SK-N-SH (cell line): ENCODE results near the gene GDI2. TPM values are rescaled to one million over a fixed set of nuclear protein-coding genes. Genes with fewer than 3 reads are reported as not detected.

Source experiments
- CTCF ChIA-PET: fragments of 300-600, 350-600 bp; formaldehyde crosslinking; extraction: SDS; loops from one replicate; lab custom pipeline; 2021; lab: Yijun Ruan, JAX
- POLR2A ChIA-PET: fragments of 350-600 bp; sonication (Branson Sonifier 250); formaldehyde crosslinking; extraction: SDS; loops from one replicate; lab custom pipeline; 2020; ENCODE audit warnings: antibody characterized with exemption, inconsistent platforms; lab: Yijun Ruan, JAX
- DNase-seq: peaks from one replicate; pipeline ENCODE4 v3.0.0; 2012
- H2AFZ ChIP-seq: fragments of 200-600 bp; sonication (generic); 2 replicates; pipeline ENCODE4 v1.8.1; 2016; ENCODE audit warnings: antibody characterized with exemption, mild to moderate bottlenecking, low read depth
- H3F3A ChIP-seq: fragments of 200-600 bp; sonication (generic); replicated peaks from 2 replicates; pipeline ENCODE3; 2016; ENCODE audit warnings: antibody characterized with exemption, mild to moderate bottlenecking; ENCODE audit not compliant: insufficient read depth
- H3K27ac ChIP-seq, 2 experiments: fragments of 200-500 bp in 1 of 2; fragments of 200-600 bp in 1 of 2; sonication (Bioruptor generic) in 1 of 2; sonication (generic), shearing (Covaris generic) in 1 of 2; 2 replicates each; pipeline versions ENCODE4 v1.5.1 to v1.6.1; 2014 to 2016; ENCODE audit warnings: low read depth in 2 of 2, inconsistent platforms in 1 of 2, low read length in 1 of 2, mild to moderate bottlenecking in 1 of 2, mixed read lengths in 1 of 2
- H3K27me3 ChIP-seq: fragments of 200-600 bp; sonication (generic), shearing (Covaris generic); 2 replicates; pipeline ENCODE4 v1.6.1; 2016; ENCODE audit warnings: mixed run types; ENCODE audit not compliant: insufficient read depth
- H3K36me3 ChIP-seq, 2 experiments: fragments of 200-500 bp in 1 of 2; fragments of 200-600 bp in 1 of 2; sonication (Bioruptor generic) in 1 of 2; sonication (generic) in 1 of 2; replicated peaks in 1 of 2; 2 replicates each; pipeline versions ENCODE3 to v1.5.1; 2014 to 2016; ENCODE audit warnings: low read length in 1 of 2, mild to moderate bottlenecking in 1 of 2; ENCODE audit not compliant: insufficient read depth in 2 of 2, control insufficient read depth in 1 of 2
- H3K4me1 ChIP-seq, 2 experiments: fragments of 200-500 bp in 1 of 2; fragments of 200-600 bp in 1 of 2; sonication (Bioruptor generic) in 1 of 2; sonication (generic), shearing (Covaris generic) in 1 of 2; 2 replicates each; pipeline versions ENCODE4 v1.5.1 to v1.6.1; 2014 to 2016; ENCODE audit warnings: low read depth in 1 of 2, low read length in 1 of 2, mixed run types in 1 of 2; ENCODE audit not compliant: insufficient read depth in 2 of 2, control insufficient read depth in 1 of 2
- H3K4me2 ChIP-seq: fragments of 200-600 bp; sonication (generic), shearing (Covaris generic); 2 replicates; pipeline ENCODE4 v1.6.1; 2017; ENCODE audit warnings: mixed run types
- H3K4me3 ChIP-seq, 2 experiments: fragments of 200-500 bp in 1 of 2; fragments of 200-600 bp in 1 of 2; sonication (Bioruptor generic) in 1 of 2; sonication (generic), shearing (Covaris generic) in 1 of 2; 2 replicates each; pipeline versions ENCODE4 v1.5.1 to v1.8.1; 2014 to 2016; ENCODE audit warnings: low read depth in 2 of 2, inconsistent platforms in 1 of 2, low read length in 1 of 2, mild to moderate bottlenecking in 1 of 2, mixed read lengths in 1 of 2, moderate library complexity in 1 of 2
- H3K79me2 ChIP-seq: fragments of 200-600 bp; sonication (generic); 2 replicates; pipeline ENCODE4 v1.8.1; 2017; ENCODE audit warnings: mild to moderate bottlenecking; ENCODE audit not compliant: insufficient read depth
- H3K9ac ChIP-seq: fragments of 200-600 bp; sonication (generic); 2 replicates; pipeline ENCODE4 v1.6.1; 2017; ENCODE audit warnings: mixed run types
- H3K9me2 ChIP-seq: fragments of 200-600 bp; sonication (generic); 2 replicates; pipeline ENCODE4 v1.6.1; 2017; ENCODE audit warnings: mixed run types
- H3K9me3 ChIP-seq: fragments of 200-600 bp; sonication (generic); 2 replicates; pipeline ENCODE4 v1.6.1; 2017; ENCODE audit warnings: mixed run types, mild to moderate bottlenecking, moderate library complexity
- H4K20me1 ChIP-seq: fragments of 200-600 bp; sonication (generic); 2 replicates; pipeline ENCODE4 v1.6.1; 2017; ENCODE audit warnings: mild to moderate bottlenecking, mixed run types; ENCODE audit not compliant: insufficient read depth
- CHD2 ChIP-seq: fragments of 150-350 bp; IDR thresholded peaks from 2 replicates; pipeline ENCODE4 v1.6.1; 2018; ENCODE audit warnings: low read length; ENCODE audit not compliant: partially characterized antibody
- CTCF ChIP-seq: fragments of 200-600 bp; sonication (generic); IDR thresholded peaks from 2 replicates; pipeline ENCODE4 v1.6.1; 2017; ENCODE audit warnings: antibody characterized with exemption, mild to moderate bottlenecking, moderate library complexity
- EP300 ChIP-seq, 2 experiments: IDR thresholded peaks; 2 replicates each; pipeline versions ENCODE4 v1.4.0 to v1.6.1; 2012; ENCODE audit warnings: borderline replicate concordance in 1 of 2, low read depth in 1 of 2, low read length in 1 of 2
- FOXJ3 ChIP-seq: sonication (generic); formaldehyde crosslinking; IDR thresholded peaks from 2 replicates; pipeline ENCODE4 v1.5.1; 2020; ENCODE audit warnings: mild to moderate bottlenecking, missing genetic modification reagents
- FOXM1 ChIP-seq: IDR thresholded peaks from 2 replicates; pipeline ENCODE4 v1.4.0; 2012; ENCODE audit warnings: low read depth, mild to moderate bottlenecking
- GABPA ChIP-seq: IDR thresholded peaks from 2 replicates; pipeline ENCODE4 v1.4.0; 2012; ENCODE audit warnings: low read depth, mild to moderate bottlenecking
- IRF3 ChIP-seq: fragments of 150-350 bp; IDR thresholded peaks from 2 replicates; pipeline ENCODE4 v1.6.1; 2016; ENCODE audit warnings: mild to moderate bottlenecking, low read depth, low read length
- JUND ChIP-seq: IDR thresholded peaks from 2 replicates; pipeline ENCODE4 v1.4.0; 2012
- MAX ChIP-seq: IDR thresholded peaks from 2 replicates; pipeline ENCODE4 v1.4.0; 2012; ENCODE audit warnings: low read depth
- MXI1 ChIP-seq: IDR thresholded peaks from 2 replicates; pipeline ENCODE4 v1.6.1; 2012; ENCODE audit warnings: mild to moderate bottlenecking, low read depth, low read length, improper control_type of control experiment
- NRF1 ChIP-seq: IDR thresholded peaks from 2 replicates; pipeline ENCODE4 v1.6.1; 2012; ENCODE audit warnings: low read depth, mild to moderate bottlenecking, low read length
- RCOR1 ChIP-seq: fragments of 150-350 bp; IDR thresholded peaks from 2 replicates; pipeline ENCODE4 v1.6.1; 2017; ENCODE audit warnings: antibody characterized with exemption, low read length
- REST ChIP-seq: IDR thresholded peaks from 2 replicates; pipeline ENCODE4 v1.6.1; 2012; ENCODE audit warnings: mild to moderate bottlenecking, low read depth, low read length, moderate library complexity
- RFX5 ChIP-seq: IDR thresholded peaks from 2 replicates; pipeline ENCODE4 v1.6.1; 2012; ENCODE audit warnings: mild to moderate bottlenecking, improper control_type of control experiment, low read length
- SIN3A ChIP-seq: IDR thresholded peaks from 2 replicates; pipeline ENCODE4 v1.6.1; 2012; ENCODE audit warnings: low read depth, mild to moderate bottlenecking, low read length, moderate library complexity, borderline replicate concordance
- SMC3 ChIP-seq: IDR thresholded peaks from 2 replicates; pipeline ENCODE4 v1.6.1; 2012; ENCODE audit warnings: low read depth, low read length, improper control_type of control experiment
- TEAD4 ChIP-seq: IDR thresholded peaks from 2 replicates; pipeline ENCODE4 v1.4.0; 2012; ENCODE audit warnings: mild to moderate bottlenecking, borderline replicate concordance; ENCODE audit not compliant: insufficient read depth
- USF2 ChIP-seq: fragments of 150-350 bp; IDR thresholded peaks from 2 replicates; pipeline ENCODE4 v1.6.1; 2017; ENCODE audit warnings: antibody characterized with exemption, low read length, low read depth, borderline replicate concordance
- ZBTB33 ChIP-seq: IDR thresholded peaks from 2 replicates; pipeline ENCODE4 v1.4.0; 2012; ENCODE audit warnings: low read depth, borderline replicate concordance
- WGBS: methylation state at CpG from one replicate; pipeline ENCODE4 v1.1.6; 2017; ENCODE audit warnings: low lambda C conversion rate; 5-methylcytosine and 5-hydroxymethylcytosine counted together
- polyA plus RNA-seq, 3 experiments: library from polyadenylated mRNA; depleted of rRNA; stranded (reverse); fragments of >200 nt; gene quantifications; 2 replicates each; pipeline ENCODE4 v1.2.3, GENCODE V29; 2012

Gene GDI2
- polyA plus RNA-seq, 1 of the 3 experiments (the other 2 are of a cell fraction), result 94.3 TPM

GRCh38 chr10:5736591-5736990, 76.6 kb downstream of the GDI2 start:
- Histone ChIP-seq H3K79me2 (peaks cover 9% of the 10 kb centered on the region; the same call in 1 of the 2 replicates), H3K9me3 (no peaks in the 10 kb centered on the region), H3K4me3 (no peak overlapping the region), H3K36me3 (peaks cover 34 to 63% of the 10 kb centered on the region in 2 experiments), H3K9me2 (no peaks in the 10 kb centered on the region), H3K27me3 (no peaks in the 10 kb centered on the region), H3K27ac (no peak overlapping the region)
- POLR2A ChIA-PET, result interaction anchor here (0.6 kb wide), 1 partner anchor 117 kb away, joined by 3 read pairs; no protein-coding TSS in a partner anchor
- no peak for DNase-seq
- CTCF ChIA-PET, result interaction anchor here (0.7 kb wide), 1 partner anchor 920 kb away, joined by 3 read pairs; no protein-coding TSS in a partner anchor
- TF ChIP-seq JUND (no peak), FOXJ3 (CRISPR knock-in tag) (no peak), FOXM1 (no peak), TEAD4 (no peak), SIN3A (no peak), MAX (no peak), GABPA (no peak), CTCF (no peak), REST (no peak), RCOR1 (no peak), ZBTB33 (no peak), SMC3 (no peak), CHD2 (no peak), NRF1 (no peak), EP300 (IDR thresholded peaks at IDR 0.05; ENCODE audit: borderline replicate concordance in 1 of 2, low read depth in 1 of 2, low read length in 1 of 2) (no peak), RFX5 (no peak), MXI1 (no peak), IRF3 (no peak), USF2 (no peak)
- TF ChIP-seq, all 33 proteins: peak for 0
- WGBS, result 97% methylated on average over 1 of the region's 1 CpG
- H4K20me1 ChIP-seq, result no peaks in the 10 kb centered on the region
- H2AFZ ChIP-seq, result no peak overlapping the region
- H3K4me2 ChIP-seq, result no peak overlapping the region
- no peaks in the 10 kb centered on the region for H3K4me1 ChIP-seq
- no peak overlapping the region for H3K9ac ChIP-seq
- H3F3A ChIP-seq, result peaks cover 5% of the 10 kb centered on the region
